HCT116 (cell line): ENCODE results near the gene FERMT1. TPM values are rescaled to one million over a fixed set of nuclear protein-coding genes. Genes with fewer than 3 reads are reported as not detected.

Experiments
- ATAC-seq: fragments of 200-7000 bp; cut with Tn5 transposase; 2 replicates; pipeline ENCODE4 v1.9.1; 2020; ENCODE audit warnings: mild to moderate bottlenecking, moderate library complexity
- BruUV-seq: library from RNA; stranded (reverse); fragments of 400-500 nt; replicated peaks from 2 replicates; lab custom pipeline; 2021; lab: Mats Ljungman, UMichigan
- CTCF ChIA-PET: fragments of 300-600 bp; sonication (Branson Sonifier 250); formaldehyde crosslinking; loops from one replicate; lab custom pipeline; 2021; ENCODE audit warnings: antibody characterized with exemption; lab: Charles Lee
- POLR2A ChIA-PET: fragments of 300-600, 350-600 bp; sonication (Branson Sonifier 250); formaldehyde crosslinking; loops from one replicate; lab custom pipeline; 2021; ENCODE audit warnings: antibody characterized with exemption; lab: Charles Lee
- RAD21 ChIA-PET, 2 experiments: fragments of 300-600 bp; sonication (Branson Sonifier 250); formaldehyde crosslinking; loops; one replicate each; lab custom pipeline; 2023; ENCODE audit warnings: low total read pairs in 2 of 2; ENCODE audit not compliant: uncharacterized antibody in 2 of 2, unreplicated experiment in 2 of 2, low non-redundant PET in 1 of 2; lab: Charles Lee
- DNase-seq: peaks from one replicate; pipeline ENCODE4 v3.0.0-alpha.2; 2010; ENCODE audit warnings: low read depth, low spot score
- H2AFZ ChIP-seq: fragments of 200-600 bp; shearing (Covaris generic), sonication (generic); 2 replicates; pipeline ENCODE4 v1.6.1; 2017; ENCODE audit warnings: low read depth, mixed run types, mixed read lengths, antibody characterized with exemption, low read length; ENCODE audit not compliant: poor library complexity, severe bottlenecking
- H3K27ac ChIP-seq: 2 replicates; pipeline ENCODE4 v1.5.1; 2012; ENCODE audit warnings: low read depth, low read length
- H3K27me3 ChIP-seq: fragments of 200-600 bp; sonication (generic); 2 replicates; pipeline ENCODE4 v1.6.1; 2016; ENCODE audit warnings: mixed run types, low read length, mixed read lengths; ENCODE audit not compliant: insufficient read depth
- H3K36me3 ChIP-seq, 2 experiments: fragments of 200-500 bp in 1 of 2; fragments of 200-600 bp in 1 of 2; sonication (Bioruptor generic) in 1 of 2; sonication (generic) in 1 of 2; 2 replicates each; pipeline versions ENCODE4 v1.5.1 to v1.6.1; 2014 to 2016; ENCODE audit warnings: low read length in 2 of 2, inconsistent platforms in 1 of 2, mixed read lengths in 1 of 2, mixed run types in 1 of 2; ENCODE audit not compliant: insufficient read depth in 2 of 2, control insufficient read depth in 1 of 2
- H3K4me1 ChIP-seq, 2 experiments: fragments of 200-600 bp in 1 of 2; sonication (generic) in 1 of 2; 2 replicates each; pipeline versions ENCODE4 v1.5.1 to v1.6.1; 2012 to 2017; ENCODE audit warnings: low read length in 2 of 2, inconsistent platforms in 1 of 2, mild to moderate bottlenecking in 1 of 2, mixed read lengths in 1 of 2, mixed run types in 1 of 2, moderate library complexity in 1 of 2; ENCODE audit not compliant: insufficient read depth in 2 of 2, control insufficient read depth in 1 of 2
- H3K4me2 ChIP-seq: fragments of 200-600 bp; sonication (generic); 2 replicates; pipeline ENCODE4 v1.6.1; 2017; ENCODE audit warnings: mixed run types, low read length, mixed read lengths
- H3K4me3 ChIP-seq, 2 experiments: fragments of 200-600 bp in 1 of 2; sonication (generic) in 1 of 2; replicated peaks in 1 of 2; 2 replicates each; pipeline ENCODE4 v1.5.1; 2011 to 2016; ENCODE audit warnings: low read length in 2 of 2, control low read depth in 1 of 2, low read depth in 1 of 2, mild to moderate bottlenecking in 1 of 2, mixed read lengths in 1 of 2, mixed run types in 1 of 2
- H3K79me2 ChIP-seq: fragments of 200-600 bp; sonication (generic); 2 replicates; pipeline ENCODE4 v1.6.1; 2017; ENCODE audit warnings: mild to moderate bottlenecking, mixed run types, low read length, moderate library complexity, mixed read lengths; ENCODE audit not compliant: insufficient read depth
- H3K9ac ChIP-seq: fragments of 200-600 bp; sonication (generic); 2 replicates; pipeline ENCODE4 v1.6.1; 2016; ENCODE audit warnings: low read length, mixed read lengths
- H3K9me2 ChIP-seq: fragments of 200-600 bp; sonication (generic), shearing (Covaris generic); 2 replicates; pipeline ENCODE4 v1.6.1; 2017; ENCODE audit warnings: mixed run types, mild to moderate bottlenecking, moderate library complexity; ENCODE audit not compliant: insufficient read depth
- H3K9me3 ChIP-seq, 2 experiments: fragments of 200-500 bp in 1 of 2; fragments of 200-600 bp in 1 of 2; sonication (Bioruptor generic) in 1 of 2; sonication (generic) in 1 of 2; 2 replicates each; pipeline ENCODE4 v1.6.1; 2014 to 2017; ENCODE audit warnings: low read length in 2 of 2, mixed read lengths in 2 of 2, inconsistent platforms in 1 of 2, low read depth in 1 of 2, mild to moderate bottlenecking in 1 of 2, mixed run types in 1 of 2, moderate library complexity in 1 of 2; ENCODE audit not compliant: control insufficient read depth in 1 of 2, insufficient read depth in 1 of 2
- H4K20me1 ChIP-seq: fragments of 200-600 bp; sonication (generic), shearing (Covaris generic); 2 replicates; pipeline ENCODE4 v1.6.1; 2017; ENCODE audit warnings: mixed run types, mild to moderate bottlenecking, moderate library complexity; ENCODE audit not compliant: insufficient read depth
- CEBPB ChIP-seq: IDR thresholded peaks from 2 replicates; pipeline ENCODE4 v1.6.1; 2012; ENCODE audit warnings: low read depth
- CTCF ChIP-seq, 3 experiments: fragments of 200-600 bp in 1 of 3; sonication (generic) in 1 of 3; IDR thresholded peaks in 2 of 3; conservative IDR thresholded peaks in 1 of 3; 2 replicates each; pipeline ENCODE4 v1.5.1; 2012 to 2017; ENCODE audit warnings: low read depth in 2 of 3, low read length in 2 of 3, antibody characterized with exemption in 1 of 3, borderline replicate concordance in 1 of 3, control low read depth in 1 of 3, mild to moderate bottlenecking in 1 of 3, mixed read lengths in 1 of 3, mixed run types in 1 of 3, moderate library complexity in 1 of 3; ENCODE audit not compliant: insufficient read depth in 1 of 3
- EZH2 ChIP-seq: fragments of 200-600 bp; sonication (generic); IDR thresholded peaks from 2 replicates; pipeline ENCODE4 v1.6.1; 2017; ENCODE audit warnings: antibody characterized with exemption, mixed run types
- EZH2phosphoT487 ChIP-seq: fragments of 200-600 bp; IDR thresholded peaks from 2 replicates; pipeline ENCODE4 v1.6.1; 2018; ENCODE audit warnings: antibody characterized with exemption, borderline replicate concordance
- FOSL1 ChIP-seq: IDR thresholded peaks from 2 replicates; pipeline ENCODE4 v1.6.1; 2012; ENCODE audit warnings: low read depth
- POLR2A ChIP-seq: IDR thresholded peaks from 2 replicates; pipeline ENCODE4 v1.7.0; 2011; ENCODE audit warnings: borderline replicate concordance; ENCODE audit not compliant: insufficient read depth, insufficient read length; ENCODE audit errors: extremely low read depth
- RAD21 ChIP-seq: IDR thresholded peaks from 2 replicates; pipeline ENCODE4 v1.6.1; 2012; ENCODE audit warnings: low read depth, mild to moderate bottlenecking
- SIN3A ChIP-seq: IDR thresholded peaks from 2 replicates; pipeline ENCODE4 v1.6.1; 2012; ENCODE audit warnings: low read depth
- SRF ChIP-seq: IDR thresholded peaks from 2 replicates; pipeline ENCODE4 v1.6.1; 2012; ENCODE audit warnings: low read depth
- TCF7L2 ChIP-seq: IDR thresholded peaks from 2 replicates; pipeline ENCODE4 v1.7.0; 2011; ENCODE audit warnings: borderline replicate concordance, inconsistent platforms; ENCODE audit not compliant: insufficient read depth, insufficient read length; ENCODE audit errors: extremely low read depth
- YY1 ChIP-seq: IDR thresholded peaks from 2 replicates; pipeline ENCODE4 v1.6.1; 2011; ENCODE audit warnings: low read length, low read depth, moderate library complexity, mild to moderate bottlenecking; ENCODE audit not compliant: insufficient replicate concordance; ENCODE audit errors: extremely low read depth
- ZBTB33 ChIP-seq: IDR thresholded peaks from 2 replicates; pipeline ENCODE4 v1.6.1; 2011; ENCODE audit warnings: mild to moderate bottlenecking, low read length, moderate library complexity; ENCODE audit not compliant: insufficient replicate concordance; ENCODE audit errors: extremely low read depth
- ZFX ChIP-seq: fragments of 450-650 bp; IDR thresholded peaks from 2 replicates; pipeline ENCODE4 v1.6.1; 2017
- ZNF274 ChIP-seq: fragments of 200-500 bp; sonication (Bioruptor generic); IDR thresholded peaks from 2 replicates; pipeline ENCODE4 v1.6.1; 2014; ENCODE audit warnings: mild to moderate bottlenecking, low read depth, low read length, inconsistent platforms
- intact Hi-C: fragments of 100-400 bp; cut with micrococcal nuclease; formaldehyde crosslinking; loops from 2 replicates; pipeline ENCODE4 v1.10.0; 2022
- total RNA-seq: library from RNA; stranded (reverse); gene quantifications from one replicate; pipeline ENCODE4 v1.2.1, GENCODE V29; 2021; ENCODE audit not compliant: unreplicated experiment

The FERMT1 gene
- total RNA-seq, 1 experiment from 2014 or later = 34.9 TPM

- DNase-seq (no peak), ATAC-seq (no peak)
- ChIA-PET RAD21 (no interaction called here), POLR2A (interaction anchor here (0.7 kb wide), 1 partner anchor 970 kb away, joined by 4 read pairs; no protein-coding TSS in a partner anchor), CTCF (no interaction called here)
- no peak overlapping the region for H3K9ac ChIP-seq
- no TSS peak for BruUV-seq
- no peaks in the 10 kb centered on the region for H3K79me2 ChIP-seq
- intact Hi-C loops = no loop called here
- no peaks in the 10 kb centered on the region for H3K9me3 ChIP-seq
- H3K4me2 ChIP-seq = no peak overlapping the region
- no peak overlapping the region for H2AFZ ChIP-seq
- no peaks in the 10 kb centered on the region for H3K9me2 ChIP-seq
- H4K20me1 ChIP-seq = no peaks in the 10 kb centered on the region
- H3K27ac ChIP-seq = no peak overlapping the region
- H3K36me3 ChIP-seq = peaks cover 28 to 31% of the 10 kb centered on the region in 2 experiments; a peak in 3 of 4 replicates
- no peak overlapping the region for H3K4me3 ChIP-seq
- TF ChIP-seq RAD21 = no peak
- TF ChIP-seq SRF = no peak
- TF ChIP-seq FOSL1 = no peak
- no peak for TF ChIP-seq EZH2phosphoT487
- TF ChIP-seq ZBTB33 = no peak
- no peak for TF ChIP-seq EZH2
- TF ChIP-seq, all 23 proteins: peak for 0
- no peaks in the 10 kb centered on the region for H3K27me3 ChIP-seq
- H3K4me1 ChIP-seq = no peaks in the 10 kb centered on the region
These were observed 38.9 kb downstream of the FERMT1 start for GRCh38 chr20:6083926-6084325.

- H3K9ac ChIP-seq = no peak overlapping the region
- H3K4me3 ChIP-seq = no peak overlapping the region
- no peak overlapping the region for H3K27ac ChIP-seq
- DNase-seq (no peak), ATAC-seq (no peak)
- ChIA-PET CTCF (interaction anchor here (1.1 kb wide), 1 partner anchor 552 kb away, joined by 3 read pairs; no protein-coding TSS in a partner anchor), POLR2A (no interaction called here), RAD21 (no interaction called here)
- no TSS peak for BruUV-seq
- H4K20me1 ChIP-seq = no peaks in the 10 kb centered on the region
- H3K9me3 ChIP-seq = no peaks in the 10 kb centered on the region
- peaks cover 26 to 29% of the 10 kb centered on the region in 2 experiments; a peak in 3 of 4 replicates for H3K36me3 ChIP-seq
- no peak overlapping the region for H3K4me2 ChIP-seq
- no peaks in the 10 kb centered on the region for H3K79me2 ChIP-seq
- no peaks in the 10 kb centered on the region for H3K27me3 ChIP-seq
- H3K9me2 ChIP-seq = no peaks in the 10 kb centered on the region
- H2AFZ ChIP-seq = no peak overlapping the region
- intact Hi-C loops = no loop called here
- no peaks in the 10 kb centered on the region for H3K4me1 ChIP-seq
- TF ChIP-seq CTCF (IDR thresholded peaks at IDR 0.05 in 2 of 3, conservative IDR thresholded peaks at IDR 0.05 in 1 of 3; ENCODE audit: borderline replicate concordance in 1 of 3, insufficient read depth in 1 of 3, low read depth in 2 of 3, low read length in 2 of 3) (no peak), ZBTB33 (no peak), CEBPB (no peak), POLR2A (no peak), FOSL1 (no peak), ZFX (no peak), ZNF274 (no peak), RAD21 (no peak), YY1 (no peak), SIN3A (no peak), TCF7L2 (no peak)
These were observed 41.6 kb downstream of the FERMT1 start for GRCh38 chr20:6081236-6081635.
